HepG2 (cell line): ENCODE measurements around the gene NFATC2. TPM values are rescaled to one million over a fixed set of nuclear protein-coding genes. Genes with fewer than 3 reads are reported as not detected.

Experiments used
- ATAC-seq: fragments of 200-7000 bp; cut with Tn5 transposase; 3 replicates; pipeline ENCODE4 v1.9.1; 2020; ENCODE audit warnings: mild to moderate bottlenecking, moderate library complexity
- BruUV-seq: library from RNA; stranded (reverse); fragments of 400-500 nt; replicated peaks from 2 replicates; lab custom pipeline; 2021; lab: Mats Ljungman, UMichigan
- CTCF ChIA-PET: fragments of 300-600 bp; formaldehyde crosslinking; extraction: SDS; loops from one replicate; lab custom pipeline; 2021; ENCODE audit warnings: low total read pairs, inconsistent platforms, low intra/inter-chr PET ratio; lab: Yijun Ruan, JAX
- POLR2A ChIA-PET: fragments of 350-600 bp; sonication (Branson Sonifier 250); formaldehyde crosslinking; loops from one replicate; lab custom pipeline; 2020; ENCODE audit warnings: antibody characterized with exemption, inconsistent platforms; lab: Yijun Ruan, JAX
- DNase-seq: peaks from one replicate; pipeline ENCODE4 v3.0.0-alpha.2; 2015; ENCODE audit warnings: low spot score
- FAIRE-seq: peaks from 3 replicates; lab custom pipeline; 2011; peaks lifted over from hg19 to GRCh38; lab: Jason Lieb, UNC
- H2AFZ ChIP-seq: one replicate; pipeline ENCODE4 v1.6.1; 2011; ENCODE audit warnings: low read length, inconsistent platforms
- H3K27ac ChIP-seq: fragments of 300-600 bp; 3 replicates; pipeline ENCODE4 v1.8.0; 2011; ENCODE audit warnings: mixed run types, mild to moderate bottlenecking, mixed read lengths, low read length, inconsistent platforms; ENCODE audit not compliant: insufficient read depth; ENCODE audit errors: extremely low read length
- H3K27me3 ChIP-seq, 2 experiments: fragments of 200-600 bp in 1 of 2; 2 replicates in 1 of 2; 3 replicates in 1 of 2; pipeline versions ENCODE4 v1.6.0 to v1.8.0; 2011; ENCODE audit warnings: low read length in 2 of 2, mild to moderate bottlenecking in 2 of 2, moderate library complexity in 2 of 2, inconsistent platforms in 1 of 2; ENCODE audit not compliant: insufficient read depth in 2 of 2, control insufficient read depth in 1 of 2
- H3K36me3 ChIP-seq, 2 experiments: fragments of 200-600 bp in 1 of 2; replicated peaks in 1 of 2; 2 replicates in 1 of 2; 3 replicates in 1 of 2; pipeline versions ENCODE4 v1.5.1 to v1.8.0; 2011; ENCODE audit warnings: low read length in 2 of 2, inconsistent platforms in 1 of 2; ENCODE audit not compliant: insufficient read depth in 2 of 2, control insufficient read depth in 1 of 2
- H3K4me1 ChIP-seq: 2 replicates; pipeline ENCODE4 v1.5.1; 2012; ENCODE audit warnings: low read length, inconsistent platforms; ENCODE audit not compliant: insufficient read depth
- H3K4me2 ChIP-seq: 2 replicates; pipeline ENCODE4 v1.6.0; 2011; ENCODE audit warnings: low read depth, low read length, inconsistent platforms
- H3K4me3 ChIP-seq, 3 experiments: fragments of 200-600 bp in 1 of 3; sonication (generic), shearing (Covaris generic) in 1 of 3; replicated peaks in 1 of 3; 2 replicates each; pipeline ENCODE4 v1.5.1; 2011 to 2016; ENCODE audit warnings: low read length in 3 of 3, inconsistent platforms in 2 of 3, low read depth in 2 of 3, mild to moderate bottlenecking in 2 of 3, control low read depth in 1 of 3, mixed read lengths in 1 of 3; ENCODE audit not compliant: insufficient read depth in 1 of 3
- H3K79me2 ChIP-seq: one replicate; pipeline ENCODE4 v1.6.1; 2011; ENCODE audit warnings: low read length, inconsistent platforms; ENCODE audit not compliant: insufficient read depth
- H3K9ac ChIP-seq: 2 replicates; pipeline ENCODE4 v1.6.0; 2011; ENCODE audit warnings: mild to moderate bottlenecking, low read depth, low read length, inconsistent platforms; ENCODE audit not compliant: insufficient read depth
- H3K9me3 ChIP-seq: 2 replicates; pipeline ENCODE4 v1.5.1; 2012; ENCODE audit warnings: mild to moderate bottlenecking, low read length
- H4K20me1 ChIP-seq: 2 replicates; pipeline ENCODE4 v1.6.0; 2011; ENCODE audit warnings: inconsistent platforms, mild to moderate bottlenecking, low read length, moderate library complexity; ENCODE audit not compliant: insufficient read depth
- FOXK1 ChIP-seq: sonication (generic); formaldehyde crosslinking; IDR thresholded peaks from 2 replicates; pipeline ENCODE4 v1.4.0; 2020; ENCODE audit warnings: low read depth, missing genetic modification reagents, borderline replicate concordance
- GABPA ChIP-seq, 2 experiments: IDR thresholded peaks; 2 replicates each; pipeline ENCODE4 v1.6.1; 2011 to 2016; ENCODE audit warnings: low read depth in 2 of 2, low read length in 1 of 2, missing biosample characterization in 1 of 2, missing genetic modification characterization in 1 of 2
- HOXD1 ChIP-seq: sonication (generic); formaldehyde crosslinking; IDR thresholded peaks from 2 replicates; pipeline ENCODE4 v1.5.0; 2020; ENCODE audit warnings: missing genetic modification reagents
- REPIN1 ChIP-seq: sonication (generic); formaldehyde crosslinking; IDR thresholded peaks from 2 replicates; pipeline ENCODE4 v1.8.0; 2022; ENCODE audit warnings: missing genetic modification reagents, low read depth, mild to moderate bottlenecking, borderline replicate concordance
- THAP11 ChIP-seq: IDR thresholded peaks from 2 replicates; pipeline ENCODE4 v1.6.1; 2016; ENCODE audit warnings: missing biosample characterization, missing genetic modification reagents
- ZNF143 ChIP-seq: sonication (generic); formaldehyde crosslinking; IDR thresholded peaks from 2 replicates; pipeline ENCODE4 v1.4.0; 2020; ENCODE audit warnings: missing genetic modification reagents
- ZNF205 ChIP-seq: IDR thresholded peaks from 2 replicates; pipeline ENCODE4 v1.6.1; 2018; ENCODE audit warnings: missing biosample characterization, missing genetic modification reagents
- ZNF207 ChIP-seq: fragments of 450-650 bp; IDR thresholded peaks from 2 replicates; pipeline ENCODE4 v1.6.1; 2016; ENCODE audit warnings: antibody characterized with exemption, borderline replicate concordance
- ZNF629 ChIP-seq: sonication (generic); formaldehyde crosslinking; conservative IDR thresholded peaks from 2 replicates; pipeline ENCODE4 v1.5.0; 2020; ENCODE audit warnings: missing genetic modification reagents
- ZNF644 ChIP-seq: IDR thresholded peaks from 2 replicates; pipeline ENCODE4 v1.6.1; 2016; ENCODE audit warnings: low read depth
- WGBS: methylation state at CpG from one replicate; pipeline ENCODE4 v1.1.6; 2017; ENCODE audit warnings: low lambda C conversion rate; 5-methylcytosine and 5-hydroxymethylcytosine counted together
- in situ Hi-C: cut with HindIII; loops from 2 replicates; pipeline ENCODE4 v1.10.0; 2017; ENCODE audit warnings: low pct_unique_long_range_greater_than_20kb; ENCODE audit not compliant: extremely low pct_ligation_motif_present
- intact Hi-C: fragments of 100-400 bp; cut with micrococcal nuclease; formaldehyde crosslinking; loops from one replicate; pipeline ENCODE4 v1.10.0; 2022; ENCODE audit not compliant: unreplicated experiment
- polyA plus RNA-seq, 8 experiments: library from polyadenylated mRNA; depleted of rRNA in 3 of 8; stranded (reverse) in 7 of 8; unstranded in 1 of 8; fragments of >200 nt; fragmentation: Illumina TruSeq in 4 of 8; extraction: Trizol in 4 of 8; gene quantifications; 2 replicates each; pipeline versions ENCODE4 v1.2.1 to v1.2.3, GENCODE V29; 2011 to 2016; ENCODE audit warnings: low read depth in 4 of 8, missing spikeins in 1 of 8, mixed read lengths in 1 of 8; ENCODE audit not compliant: insufficient read depth in 1 of 8
- total RNA-seq, 5 experiments: library from RNA; depleted of rRNA; stranded (reverse); fragments of >200 nt; fragmentation: Illumina TruSeq; extraction: Trizol; gene quantifications; 2 replicates each; pipeline ENCODE4 v1.2.3, GENCODE V29; 2016; ENCODE audit warnings: low read depth in 1 of 5

The NFATC2 gene
- total and polyA plus RNA-seq, 2 of the 13 experiments (the other 11 are each of a cell fraction or from before 2014, with no cell fraction given), result 1.9 to 3.3 TPM

DNA sequence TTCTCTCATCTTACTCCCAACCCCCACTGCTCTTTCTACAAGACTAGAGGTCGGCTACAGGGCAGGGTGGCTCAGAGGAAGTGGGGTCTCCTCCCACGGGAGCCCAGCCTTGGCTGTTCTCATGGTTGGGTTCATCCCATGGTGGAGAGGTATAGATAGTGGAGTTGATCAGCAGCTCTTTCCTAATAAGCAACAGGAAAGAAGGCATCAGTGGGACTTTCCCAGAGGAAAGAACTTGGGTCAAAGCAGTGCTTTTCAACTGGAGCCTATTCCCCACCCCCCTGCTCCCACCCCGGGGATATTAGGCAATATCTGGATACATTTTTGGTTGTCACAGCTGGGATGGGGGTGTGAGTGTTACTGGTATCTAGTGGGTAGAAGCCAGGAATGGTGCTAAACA lies 200.9 kb downstream of the NFATC2 start:
- no peak overlapping the region for H3K27ac ChIP-seq
- H3K27me3 ChIP-seq, result peaks cover 0 to 35% of the 10 kb centered on the region in 2 experiments; a peak in 4 of 5 replicates
- TF ChIP-seq ZNF205 (CRISPR knock-in tag), result no peak
- TF ChIP-seq FOXK1, result no peak
- no peak overlapping the region for H3K4me3 ChIP-seq
- in situ Hi-C loops (no loop called here), intact Hi-C loops (no loop called here)
- DNase-seq (no peak), FAIRE-seq (no peak), ATAC-seq (no peak)
- no peaks in the 10 kb centered on the region for H3K4me1 ChIP-seq
- POLR2A ChIA-PET, result no interaction called here
- no peaks in the 10 kb centered on the region for H3K36me3 ChIP-seq
- CTCF ChIA-PET, result no interaction called here
- H3K9me3 ChIP-seq, result no peaks in the 10 kb centered on the region
- no peak overlapping the region for H2AFZ ChIP-seq
- H4K20me1 ChIP-seq, result no peaks in the 10 kb centered on the region
- no peaks in the 10 kb centered on the region for H3K79me2 ChIP-seq
- no TSS peak for BruUV-seq
- no peak overlapping the region for H3K9ac ChIP-seq
- 0% methylated on average over 3 of the region's 3 CpGs for WGBS
- H3K4me2 ChIP-seq, result no peak overlapping the region

DNA sequence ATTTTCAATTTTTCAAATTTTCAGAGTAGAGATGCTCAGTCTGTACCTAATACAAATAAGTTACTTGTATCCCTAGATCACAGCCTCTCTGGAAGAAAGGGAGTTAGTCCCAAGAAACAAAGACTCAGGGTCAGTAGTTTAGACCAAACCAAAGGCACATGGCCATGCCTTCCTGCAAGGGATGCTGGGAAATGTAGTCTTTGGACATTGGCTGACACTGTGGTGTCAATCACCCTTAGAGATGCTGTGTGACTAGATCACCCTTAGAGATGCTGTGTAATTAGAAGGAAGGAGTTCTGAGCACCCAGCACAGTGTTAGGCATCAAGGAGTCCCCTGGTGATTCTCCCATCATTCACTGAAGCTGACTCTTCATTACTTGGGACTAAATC lies 202.1 kb downstream of the NFATC2 start:
- no peak overlapping the region for H3K4me2 ChIP-seq
- H3K36me3 ChIP-seq, result no peaks in the 10 kb centered on the region
- no peaks in the 10 kb centered on the region for H4K20me1 ChIP-seq
- intact Hi-C loops, result no loop called here
- H3K9ac ChIP-seq, result no peak overlapping the region
- ChIA-PET CTCF (no interaction called here), POLR2A (no interaction called here)
- H3K9me3 ChIP-seq, result no peaks in the 10 kb centered on the region
- no peaks in the 10 kb centered on the region for H3K79me2 ChIP-seq
- ATAC-seq, result no peak
- BruUV-seq, result no TSS peak
- peaks cover 1 to 35% of the 10 kb centered on the region in 2 experiments; a peak in 4 of 5 replicates for H3K27me3 ChIP-seq
- TF ChIP-seq REPIN1 (CRISPR knock-in tag), result no peak
- peak; percentile 83 for TF ChIP-seq ZNF143 (CRISPR knock-in tag)
- no peak for TF ChIP-seq GABPA (IDR thresholded peaks at IDR 0.05; ENCODE audit: low read depth, low read length)
- TF ChIP-seq GABPA (CRISPR knock-in tag; IDR thresholded peaks at IDR 0.05; ENCODE audit: low read depth), result 0 out of 2 replicates have a peak, but pooled peaks have one; percentile 23
- TF ChIP-seq ZNF629 (CRISPR knock-in tag), result no peak
- no peak for TF ChIP-seq ZNF207
- TF ChIP-seq THAP11 (CRISPR knock-in tag), result peak; percentile 91
- TF ChIP-seq HOXD1 (CRISPR knock-in tag), result no peak
- no peak for TF ChIP-seq ZNF644 (CRISPR knock-in tag)
- TF ChIP-seq, all 625 proteins: peak for 3
- FAIRE-seq, result peak; percentile 21
- no peak overlapping the region for H2AFZ ChIP-seq
- DNase-seq, result no peak
- H3K4me1 ChIP-seq, result no peaks in the 10 kb centered on the region
- H3K4me3 ChIP-seq, result no peak overlapping the region
- in situ Hi-C loops, result no loop called here
- no peak overlapping the region for H3K27ac ChIP-seq
